Skeletal muscle tissue (tissue), 4 donors: ENCODE results near the gene SETD2. TPM values are rescaled to one million over a fixed set of nuclear protein-coding genes. Genes with fewer than 3 reads are reported as not detected.
"Not testable (repeated sequence)": the region's sequence is repeated elsewhere in the genome, so short reads cannot be mapped to it uniquely, and the experiment has no call there.

Source experiments
- H3K27ac ChIP-seq: one replicate; pipeline ENCODE4 v1.7.0; 2013; ENCODE audit warnings: mild to moderate bottlenecking, low read depth, low read length, inconsistent platforms
- H3K27me3 ChIP-seq, 3 donors: one replicate each; pipeline ENCODE4 v1.7.0; 2013; ENCODE audit warnings: low read length in 3 of 3; ENCODE audit not compliant: control insufficient read depth in 3 of 3, insufficient read depth in 3 of 3
- H3K36me3 ChIP-seq, 3 donors: one replicate each; pipeline ENCODE4 v1.7.0; 2013; ENCODE audit warnings: low read length in 3 of 3; ENCODE audit not compliant: control insufficient read depth in 3 of 3, insufficient read depth in 3 of 3
- H3K4me1 ChIP-seq, 3 donors: one replicate each; pipeline ENCODE4 v1.7.0; 2013; ENCODE audit warnings: low read length in 3 of 3, mild to moderate bottlenecking in 3 of 3; ENCODE audit not compliant: control insufficient read depth in 3 of 3, insufficient read depth in 3 of 3
- H3K4me3 ChIP-seq, 3 donors: one replicate each; pipeline ENCODE4 v1.7.0; 2013; ENCODE audit warnings: low read length in 3 of 3
- H3K9ac ChIP-seq, 3 donors: one replicate each; pipeline ENCODE4 v1.7.0; 2013; ENCODE audit warnings: low read length in 3 of 3, mild to moderate bottlenecking in 3 of 3, moderate library complexity in 2 of 3, low read depth in 1 of 3
- H3K9me3 ChIP-seq, 3 donors: one replicate each; pipeline ENCODE4 v1.7.0; 2013; ENCODE audit warnings: low read length in 3 of 3; ENCODE audit not compliant: control insufficient read depth in 3 of 3
- total RNA-seq: library from RNA; depleted of rRNA; stranded (reverse); fragments of >200 nt; gene quantifications from one replicate; pipeline ENCODE4 v1.2.3, GENCODE V29; 2014
- donor health status: Osteomylitis.

Gene SETD2
- total RNA-seq, 1 donor from 2014 or later: 48.5 TPM

- no peak overlapping the region for H3K27ac ChIP-seq
- H3K4me1 ChIP-seq: peaks cover 6 to 13% (median 6%) of the 10 kb centered on the region in 3 donors
- H3K27me3 ChIP-seq: no peaks in the 10 kb centered on the region
- no peaks in the 10 kb centered on the region for H3K36me3 ChIP-seq
- no peaks in the 10 kb centered on the region for H3K9me3 ChIP-seq
- no peak overlapping the region for H3K9ac ChIP-seq
- no peak overlapping the region for H3K4me3 ChIP-seq
Observed at GRCh38 chr3:47130557-47130956, 33.4 kb downstream of the SETD2 start.

GRCh38 chr3:47128137-47128536 lies 35.8 kb downstream of the SETD2 start:
- Histone ChIP-seq H3K36me3 (peaks cover 6 to 13% (median 10%) of the 10 kb centered on the region in 3 donors), H3K4me1 (no peaks in the 10 kb centered on the region), H3K27ac (no peak overlapping the region), H3K27me3 (no peaks in the 10 kb centered on the region), H3K9ac (no peak overlapping the region), H3K9me3 (no peaks in the 10 kb centered on the region), H3K4me3 (no peak overlapping the region)

- H3K27ac ChIP-seq: no peak overlapping the region
- H3K36me3 ChIP-seq: peaks cover 8 to 30% (median 29%) of the 10 kb centered on the region in 3 donors
- H3K4me1 ChIP-seq: no peaks in the 10 kb centered on the region
- H3K9ac ChIP-seq: no peak overlapping the region
- no peaks in the 10 kb centered on the region for H3K27me3 ChIP-seq
- no peaks in the 10 kb centered on the region for H3K9me3 ChIP-seq
- no peak overlapping the region for H3K4me3 ChIP-seq
Observed at GRCh38 chr3:47123857-47124256, 40.1 kb downstream of the SETD2 start.

GRCh38 chr3:47121409-47121808 lies 42.5 kb downstream of the SETD2 start:
- no peaks in the 10 kb centered on the region for H3K27me3 ChIP-seq
- H3K9me3 ChIP-seq: no peaks in the 10 kb centered on the region
- no peak overlapping the region for H3K4me3 ChIP-seq
- peaks cover 10 to 34% (median 29%) of the 10 kb centered on the region in 3 donors for H3K36me3 ChIP-seq
- no peak overlapping the region for H3K9ac ChIP-seq
- no peaks in the 10 kb centered on the region for H3K4me1 ChIP-seq
- no peak overlapping the region for H3K27ac ChIP-seq

GRCh38 chr3:47120138-47120537 lies 43.8 kb downstream of the SETD2 start:
- no peaks in the 10 kb centered on the region for H3K27me3 ChIP-seq
- no peak overlapping the region for H3K9ac ChIP-seq
- H3K27ac ChIP-seq: no peak overlapping the region
- no peaks in the 10 kb centered on the region for H3K9me3 ChIP-seq
- peaks cover 10 to 41% (median 39%) of the 10 kb centered on the region in 3 donors for H3K36me3 ChIP-seq
- H3K4me3 ChIP-seq: no peak overlapping the region
- no peaks in the 10 kb centered on the region for H3K4me1 ChIP-seq

- H3K9ac ChIP-seq, H3K4me3 ChIP-seq, H3K9me3 ChIP-seq, H3K27me3 ChIP-seq, H3K27ac ChIP-seq, H3K4me1 ChIP-seq: not testable (repeated sequence)
- peaks cover 10 to 45% (median 39%) of the 10 kb centered on the region in 3 donors for H3K36me3 ChIP-seq
Observed at GRCh38 chr3:47119387-47119786, 44.5 kb downstream of the SETD2 start.

- no peak overlapping the region for H3K9ac ChIP-seq
- H3K36me3 ChIP-seq: peaks cover 10 to 42% (median 40%) of the 10 kb centered on the region in 3 donors
- no peaks in the 10 kb centered on the region for H3K27me3 ChIP-seq
- no peaks in the 10 kb centered on the region for H3K9me3 ChIP-seq
- H3K4me3 ChIP-seq: no peak overlapping the region
- no peaks in the 10 kb centered on the region for H3K4me1 ChIP-seq
- no peak overlapping the region for H3K27ac ChIP-seq
Observed at GRCh38 chr3:47117807-47118364, 46.0 kb downstream of the SETD2 start.

- not testable (repeated sequence) for H3K4me3 ChIP-seq, H3K27me3 ChIP-seq, H3K9ac ChIP-seq, H3K4me1 ChIP-seq, H3K9me3 ChIP-seq, H3K27ac ChIP-seq
- H3K36me3 ChIP-seq: peaks cover 12 to 34% (median 33%) of the 10 kb centered on the region in 3 donors
Observed at GRCh38 chr3:47115524-47115923, 48.4 kb downstream of the SETD2 start.

- Histone ChIP-seq H3K4me1 (no peaks in the 10 kb centered on the region), H3K27ac (no peak overlapping the region), H3K36me3 (peaks cover 12 to 36% (median 35%) of the 10 kb centered on the region in 3 donors), H3K4me3 (no peak overlapping the region), H3K9me3 (no peaks in the 10 kb centered on the region), H3K27me3 (no peaks in the 10 kb centered on the region), H3K9ac (no peak overlapping the region)
Observed at GRCh38 chr3:47113669-47114365, 50.1 kb downstream of the SETD2 start.

- Histone ChIP-seq H3K9me3 (no peaks in the 10 kb centered on the region), H3K9ac (no peak overlapping the region), H3K27ac (no peak overlapping the region), H3K27me3 (no peaks in the 10 kb centered on the region), H3K4me1 (no peaks in the 10 kb centered on the region), H3K4me3 (no peak overlapping the region), H3K36me3 (peaks cover 12 to 36% (median 35%) of the 10 kb centered on the region in 3 donors)
Observed at GRCh38 chr3:47112997-47113396, 50.9 kb downstream of the SETD2 start.
